Measurements from ENCODE around the gene BOK. TPM values are rescaled to one million over a fixed set of nuclear protein-coding genes. Genes with fewer than 3 reads are reported as not detected.

The BOK gene
- total RNA-seq, 1 experiment from 2014 or later, result 41.5 TPM

- Histone ChIP-seq H3K9me3 (ENCODE audit: control insufficient read depth in 1 of 2, insufficient read depth in 1 of 2, low read depth in 1 of 2, low read length in 2 of 2) (no peaks in the 10 kb centered on the region), H3K27me3 (ENCODE audit: insufficient read depth, low read length) (no peaks in the 10 kb centered on the region), H4K20me1 (ENCODE audit: insufficient read depth) (no peaks in the 10 kb centered on the region), H2AFZ (ENCODE audit: low read depth, low read length, poor library complexity, severe bottlenecking) (no peak overlapping the region), H3K9ac (ENCODE audit: low read length) (no peak overlapping the region), H3K4me3 (replicated peaks in 1 of 2; ENCODE audit: low read depth in 1 of 2, low read length in 2 of 2) (no peak overlapping the region), H3K79me2 (ENCODE audit: insufficient read depth, low read length) (no peaks in the 10 kb centered on the region), H3K4me1 (ENCODE audit: control insufficient read depth in 1 of 2, insufficient read depth in 2 of 2, low read length in 2 of 2) (peaks cover 13 to 38% of the 10 kb centered on the region in 2 experiments), H3K27ac (ENCODE audit: low read depth, low read length) (no peak overlapping the region), H3K4me2 (ENCODE audit: low read length) (no peak overlapping the region), H3K9me2 (ENCODE audit: insufficient read depth) (no peaks in the 10 kb centered on the region), H3K36me3 (ENCODE audit: control insufficient read depth in 1 of 2, insufficient read depth in 2 of 2, low read length in 2 of 2) (no peaks in the 10 kb centered on the region)
- intact Hi-C loops (cut with micrococcal nuclease), result loop anchor here (10.0 kb wide), 1 partner anchor 331 kb away; no protein-coding TSS in a partner anchor
- no peak for ATAC-seq
- no peak for TF ChIP-seq TCF7L2 (IDR thresholded peaks at IDR 0.05; ENCODE audit: borderline replicate concordance, extremely low read depth, insufficient read depth, insufficient read length)
- TF ChIP-seq ELF1 (IDR thresholded peaks at IDR 0.05; ENCODE audit: borderline replicate concordance, low read depth), result no peak
- TF ChIP-seq JUND (IDR thresholded peaks at IDR 0.05), result no peak
- no peak for TF ChIP-seq EGR1 (IDR thresholded peaks at IDR 0.05; ENCODE audit: low read depth)
- TF ChIP-seq, protein P1, sequence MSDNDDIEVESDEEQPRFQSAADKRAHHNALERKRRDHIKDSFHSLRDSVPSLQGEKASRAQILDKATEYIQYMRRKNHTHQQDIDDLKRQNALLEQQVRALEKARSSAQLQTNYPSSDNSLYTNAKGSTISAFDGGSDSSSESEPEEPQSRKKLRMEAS (IDR thresholded peaks at IDR 0.05), result no peak
- no peak for TF ChIP-seq ATF3 (IDR thresholded peaks at IDR 0.05)
- no peak for TF ChIP-seq CBX3 (IDR thresholded peaks at IDR 0.05; ENCODE audit: low read depth)
- no peak for TF ChIP-seq SP1 (IDR thresholded peaks at IDR 0.05; ENCODE audit: low read depth)
- no peak for TF ChIP-seq POLR2AphosphoS5 (IDR thresholded peaks at IDR 0.05; ENCODE audit: low read depth, low read length)
- TF ChIP-seq, protein P2, sequence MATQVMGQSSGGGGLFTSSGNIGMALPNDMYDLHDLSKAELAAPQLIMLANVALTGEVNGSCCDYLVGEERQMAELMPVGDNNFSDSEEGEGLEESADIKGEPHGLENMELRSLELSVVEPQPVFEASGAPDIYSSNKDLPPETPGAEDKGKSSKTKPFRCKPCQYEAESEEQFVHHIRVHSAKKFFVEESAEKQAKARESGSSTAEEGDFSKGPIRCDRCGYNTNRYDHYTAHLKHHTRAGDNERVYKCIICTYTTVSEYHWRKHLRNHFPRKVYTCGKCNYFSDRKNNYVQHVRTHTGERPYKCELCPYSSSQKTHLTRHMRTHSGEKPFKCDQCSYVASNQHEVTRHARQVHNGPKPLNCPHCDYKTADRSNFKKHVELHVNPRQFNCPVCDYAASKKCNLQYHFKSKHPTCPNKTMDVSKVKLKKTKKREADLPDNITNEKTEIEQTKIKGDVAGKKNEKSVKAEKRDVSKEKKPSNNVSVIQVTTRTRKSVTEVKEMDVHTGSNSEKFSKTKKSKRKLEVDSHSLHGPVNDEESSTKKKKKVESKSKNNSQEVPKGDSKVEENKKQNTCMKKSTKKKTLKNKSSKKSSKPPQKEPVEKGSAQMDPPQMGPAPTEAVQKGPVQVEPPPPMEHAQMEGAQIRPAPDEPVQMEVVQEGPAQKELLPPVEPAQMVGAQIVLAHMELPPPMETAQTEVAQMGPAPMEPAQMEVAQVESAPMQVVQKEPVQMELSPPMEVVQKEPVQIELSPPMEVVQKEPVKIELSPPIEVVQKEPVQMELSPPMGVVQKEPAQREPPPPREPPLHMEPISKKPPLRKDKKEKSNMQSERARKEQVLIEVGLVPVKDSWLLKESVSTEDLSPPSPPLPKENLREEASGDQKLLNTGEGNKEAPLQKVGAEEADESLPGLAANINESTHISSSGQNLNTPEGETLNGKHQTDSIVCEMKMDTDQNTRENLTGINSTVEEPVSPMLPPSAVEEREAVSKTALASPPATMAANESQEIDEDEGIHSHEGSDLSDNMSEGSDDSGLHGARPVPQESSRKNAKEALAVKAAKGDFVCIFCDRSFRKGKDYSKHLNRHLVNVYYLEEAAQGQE (IDR thresholded peaks at IDR 0.05; ENCODE audit: low read depth), result no peak
- no peak for TF ChIP-seq POLR2A (IDR thresholded peaks at IDR 0.05; ENCODE audit: borderline replicate concordance, extremely low read depth, insufficient read depth, insufficient read length)
- TF ChIP-seq CTCF (IDR thresholded peaks at IDR 0.05 in 2 of 3, conservative IDR thresholded peaks at IDR 0.05 in 1 of 3; ENCODE audit: borderline replicate concordance in 1 of 3, insufficient read depth in 1 of 3, low read depth in 2 of 3, low read length in 2 of 3), result no peak
- no peak for TF ChIP-seq YY1 (IDR thresholded peaks at IDR 0.05; ENCODE audit: extremely low read depth, insufficient replicate concordance, low read depth, low read length)
- TF ChIP-seq RAD21 (IDR thresholded peaks at IDR 0.05; ENCODE audit: low read depth), result no peak
- TF ChIP-seq SRF (IDR thresholded peaks at IDR 0.05; ENCODE audit: low read depth), result no peak
- TF ChIP-seq SIN3A (IDR thresholded peaks at IDR 0.05; ENCODE audit: low read depth), result no peak
- TF ChIP-seq EZH2phosphoT487 (IDR thresholded peaks at IDR 0.05; ENCODE audit: borderline replicate concordance), result no peak
- TF ChIP-seq ZFX (IDR thresholded peaks at IDR 0.05), result no peak
- TF ChIP-seq FOSL1 (IDR thresholded peaks at IDR 0.05; ENCODE audit: low read depth), result no peak
- DNase-seq (ENCODE audit: low read depth, low spot score), result no peak
- POLR2A ChIA-PET, result interaction anchor here (1.2 kb wide), 1 partner anchor 38 kb away, joined by 3 read pairs; no protein-coding TSS in a partner anchor
- RAD21 ChIA-PET (ENCODE audit: low non-redundant PET in 1 of 2, low total read pairs in 2 of 2, uncharacterized antibody in 2 of 2, unreplicated experiment in 2 of 2), result no interaction called here
- no TSS peak for BruUV-seq (replicated peaks)
- CTCF ChIA-PET, result no interaction called here
Measured at GRCh38 chr2:241553981-241554380, 4.6 kb upstream of the BOK start.

Data from HCT116 (cell line).